GM21529 (cell line): Measurements from ENCODE around the gene CHST8.
"Not testable (repeated sequence)": the region's sequence is repeated elsewhere in the genome, so short reads cannot be mapped to it uniquely, and the experiment has no call there.

Experiments used
- ATAC-seq: cut with Tn5 transposase; IDR thresholded peaks from one replicate; pipeline ENCODE4 v1.9.1; 2021; ENCODE audit not compliant: unreplicated experiment

CHST8 gene

GRCh38 chr19:33689138-33689746, 67.5 kb downstream of the CHST8 start:
- ATAC-seq, result no peak

- no peak for ATAC-seq
Observed at GRCh38 chr19:33689868-33690267, 68.1 kb downstream of the CHST8 start.

GRCh38 chr19:33690378-33691029, 68.8 kb downstream of the CHST8 start:
- ATAC-seq, result no peak

- ATAC-seq, result no peak
Observed at GRCh38 chr19:33691030-33691427, 69.3 kb downstream of the CHST8 start.

GRCh38 chr19:33691736-33692135, 70.0 kb downstream of the CHST8 start:
- no peak for ATAC-seq

- no peak for ATAC-seq
Observed at GRCh38 chr19:33693678-33694077, 71.9 kb downstream of the CHST8 start.

GRCh38 chr19:33695547-33695946, 73.8 kb downstream of the CHST8 start:
- ATAC-seq, result not testable (repeated sequence)

- ATAC-seq, result no peak
Observed at GRCh38 chr19:33697766-33698165, 76.0 kb downstream of the CHST8 start.

- no peak for ATAC-seq
Observed at GRCh38 chr19:33698576-33699435, 77.1 kb downstream of the CHST8 start.

GRCh38 chr19:33699754-33700407, 78.1 kb downstream of the CHST8 start:
- no peak for ATAC-seq

- no peak for ATAC-seq
Observed at GRCh38 chr19:33700408-33701013, 78.8 kb downstream of the CHST8 start.

GRCh38 chr19:33701565-33701964, 79.8 kb downstream of the CHST8 start:
- no peak for ATAC-seq

GRCh38 chr19:33702606-33703437, 81.1 kb downstream of the CHST8 start:
- ATAC-seq, result no peak

- ATAC-seq, result no peak
Observed at GRCh38 chr19:33703438-33703750, 81.6 kb downstream of the CHST8 start.

- ATAC-seq, result no peak
Observed at GRCh38 chr19:33703821-33704220, 82.1 kb downstream of the CHST8 start.

GRCh38 chr19:33704271-33704670, 82.5 kb downstream of the CHST8 start:
- ATAC-seq, result no peak

GRCh38 chr19:33705090-33705847, 83.5 kb downstream of the CHST8 start:
- no peak for ATAC-seq

- no peak for ATAC-seq
Observed at GRCh38 chr19:33705860-33706259, 84.1 kb downstream of the CHST8 start.

GRCh38 chr19:33706631-33707030, 84.9 kb downstream of the CHST8 start:
- no peak for ATAC-seq

- ATAC-seq, result no peak
Observed at GRCh38 chr19:33712268-33712667, 90.5 kb downstream of the CHST8 start.
